H1 (cell line): ENCODE measurements around the gene YARS1. TPM values are rescaled to one million over a fixed set of nuclear protein-coding genes. Genes with fewer than 3 reads are reported as not detected.

Experiments
- CTCF ChIA-PET: fragments of 300-600 bp; sonication (Branson Sonifier 250); formaldehyde crosslinking; loops from one replicate; lab custom pipeline; 2021; ENCODE audit not compliant: partially characterized antibody; lab: Charles Lee
- POLR2A ChIA-PET: fragments of 300-600 bp; sonication (Branson Sonifier 250); formaldehyde crosslinking; loops from one replicate; lab custom pipeline; 2021; ENCODE audit warnings: inconsistent platforms; ENCODE audit not compliant: partially characterized antibody; lab: Charles Lee
- DNase-seq, 2 experiments: peaks; one replicate each; pipeline versions ENCODE4 v3.0.0 to v3.0.0-alpha.2; 2010 to 2022; ENCODE audit warnings: low spot score in 2 of 2, low read depth in 1 of 2, mixed read lengths in 1 of 2
- FAIRE-seq: peaks from 2 replicates; lab custom pipeline; 2011; peaks lifted over from hg19 to GRCh38; lab: Jason Lieb, UNC
- H2AFZ ChIP-seq: 2 replicates; pipeline ENCODE4 v1.8.1; 2012; ENCODE audit warnings: low read length, inconsistent platforms
- H2AK5ac ChIP-seq: 2 replicates; pipeline ENCODE4 v1.6.1; 2013; ENCODE audit warnings: low read depth, low read length
- H2BK120ac ChIP-seq: replicated peaks from 2 replicates; pipeline ENCODE3; 2013; ENCODE audit warnings: low read depth, low read length, inconsistent platforms
- H2BK12ac ChIP-seq: 2 replicates; pipeline ENCODE4 v1.6.1; 2013; ENCODE audit warnings: low read depth, low read length
- H2BK15ac ChIP-seq: 2 replicates; pipeline ENCODE4 v1.6.1; 2013; ENCODE audit warnings: low read length
- H2BK20ac ChIP-seq: 2 replicates; pipeline ENCODE4 v1.6.1; 2013; ENCODE audit warnings: low read length
- H2BK5ac ChIP-seq: 2 replicates; pipeline ENCODE4 v1.6.1; 2013; ENCODE audit warnings: low read depth, low read length
- H3K14ac ChIP-seq: 2 replicates; pipeline ENCODE4 v1.6.1; 2013; ENCODE audit warnings: inconsistent platforms; ENCODE audit not compliant: insufficient read length
- H3K18ac ChIP-seq: 2 replicates; pipeline ENCODE4 v1.6.1; 2013; ENCODE audit warnings: low read length; ENCODE audit errors: extremely low read depth
- H3K23ac ChIP-seq: 2 replicates; pipeline ENCODE4 v1.6.1; 2013; ENCODE audit warnings: inconsistent platforms; ENCODE audit not compliant: insufficient read length
- H3K23me2 ChIP-seq: 2 replicates; pipeline ENCODE4 v1.6.1; 2013; ENCODE audit warnings: low read depth, low read length
- H3K27ac ChIP-seq: 2 replicates; pipeline ENCODE4 v1.6.1; 2011; ENCODE audit warnings: low read depth, low read length, inconsistent platforms
- H3K27me3 ChIP-seq, 4 experiments: replicated peaks in 1 of 4; 1 replicate in 1 of 4; 2 replicates in 3 of 4; pipeline versions ENCODE4 v1.6.1 to v1.8.1; 2011 to 2013; ENCODE audit warnings: low read length in 3 of 4, mild to moderate bottlenecking in 3 of 4, inconsistent platforms in 2 of 4, mixed read lengths in 2 of 4, moderate library complexity in 1 of 4; ENCODE audit not compliant: control insufficient read depth in 3 of 4, insufficient read depth in 3 of 4; ENCODE audit errors: extremely low read depth in 1 of 4
- H3K36me3 ChIP-seq, 4 experiments: 2 replicates each; pipeline versions ENCODE4 v1.6.1 to v1.8.1; 2011 to 2013; ENCODE audit warnings: mild to moderate bottlenecking in 4 of 4, low read length in 3 of 4, moderate library complexity in 2 of 4, control low read depth in 1 of 4, inconsistent platforms in 1 of 4; ENCODE audit not compliant: insufficient read depth in 4 of 4, control insufficient read depth in 2 of 4
- H3K4ac ChIP-seq: replicated peaks from 2 replicates; pipeline ENCODE3; 2013; ENCODE audit warnings: low read length, low read depth, mixed read lengths, inconsistent platforms; ENCODE audit not compliant: insufficient read length
- H3K4me1 ChIP-seq, 4 experiments: replicated peaks in 1 of 4; 1 replicate in 1 of 4; 2 replicates in 3 of 4; pipeline versions ENCODE4 v1.6.1 to v1.8.1; 2011 to 2013; ENCODE audit warnings: low read length in 3 of 4, inconsistent platforms in 2 of 4, mixed read lengths in 1 of 4; ENCODE audit not compliant: insufficient read depth in 4 of 4, control insufficient read depth in 3 of 4
- H3K4me2 ChIP-seq, 2 experiments: 2 replicates each; pipeline versions ENCODE4 v1.6.1 to v1.8.1; 2011 to 2013; ENCODE audit warnings: low read depth in 2 of 2, low read length in 2 of 2, control low read depth in 1 of 2, inconsistent platforms in 1 of 2, mild to moderate bottlenecking in 1 of 2; ENCODE audit not compliant: insufficient read depth in 1 of 2
- H3K4me3 ChIP-seq, 4 experiments: fragments of 200-600, 300-600 bp in 1 of 4; sonication (generic), shearing (Covaris generic), sonication (Bioruptor Twin) in 1 of 4; 2 replicates each; pipeline versions ENCODE4 v1.5.1 to v1.8.1; 2011 to 2016; ENCODE audit warnings: low read length in 4 of 4, low read depth in 3 of 4, control low read depth in 2 of 4, inconsistent platforms in 2 of 4, mild to moderate bottlenecking in 2 of 4, mixed read lengths in 1 of 4, moderate library complexity in 1 of 4; ENCODE audit not compliant: insufficient read depth in 2 of 4; ENCODE audit errors: extremely low read depth in 1 of 4
- H3K56ac ChIP-seq: replicated peaks from 2 replicates; pipeline ENCODE3; 2013; ENCODE audit warnings: low read depth, mild to moderate bottlenecking, mixed read lengths, low read length, inconsistent platforms; ENCODE audit not compliant: insufficient read length
- H3K79me1 ChIP-seq: 2 replicates; pipeline ENCODE4 v1.6.1; 2013; ENCODE audit warnings: low read depth, low read length, control low read depth
- H3K79me2 ChIP-seq, 2 experiments: 2 replicates each; pipeline versions ENCODE4 v1.6.1 to v1.8.1; 2012 to 2013; ENCODE audit warnings: low read length in 2 of 2, mild to moderate bottlenecking in 2 of 2, inconsistent platforms in 1 of 2; ENCODE audit not compliant: insufficient read depth in 2 of 2, control insufficient read depth in 1 of 2
- H3K9ac ChIP-seq, 4 experiments: replicated peaks in 1 of 4; 1 replicate in 1 of 4; 2 replicates in 3 of 4; pipeline versions ENCODE4 v1.6.1 to v1.8.1; 2011 to 2013; ENCODE audit warnings: low read depth in 3 of 4, low read length in 3 of 4, control low read depth in 2 of 4, mild to moderate bottlenecking in 2 of 4, moderate library complexity in 2 of 4, inconsistent platforms in 1 of 4; ENCODE audit errors: extremely low read depth in 1 of 4
- H3K9me3 ChIP-seq, 2 experiments: 2 replicates each; pipeline versions ENCODE4 v1.6.1 to v1.8.1; 2012 to 2013; ENCODE audit warnings: mild to moderate bottlenecking in 2 of 2, moderate library complexity in 2 of 2, control low read depth in 1 of 2, inconsistent platforms in 1 of 2, low read depth in 1 of 2, low read length in 1 of 2, mixed read lengths in 1 of 2; ENCODE audit not compliant: insufficient read depth in 2 of 2
- H4K20me1 ChIP-seq, 2 experiments: replicated peaks in 1 of 2; 2 replicates each; pipeline versions ENCODE3 to v1.8.1; 2011 to 2013; ENCODE audit warnings: inconsistent platforms in 2 of 2, low read length in 2 of 2, mild to moderate bottlenecking in 1 of 2; ENCODE audit not compliant: insufficient read depth in 2 of 2, control insufficient read depth in 1 of 2
- H4K5ac ChIP-seq: 2 replicates; pipeline ENCODE4 v1.6.1; 2013; ENCODE audit warnings: low read length, low read depth, mixed read lengths, inconsistent platforms; ENCODE audit not compliant: insufficient read length
- H4K8ac ChIP-seq: 2 replicates; pipeline ENCODE4 v1.8.0; 2013; ENCODE audit warnings: mild to moderate bottlenecking, moderate library complexity, low read length, inconsistent platforms; ENCODE audit not compliant: insufficient read depth; ENCODE audit errors: extremely low read depth
- H4K91ac ChIP-seq: replicated peaks from 2 replicates; pipeline ENCODE3; 2013; ENCODE audit warnings: low read length, mixed read lengths, inconsistent platforms; ENCODE audit not compliant: insufficient read length
- CEBPB ChIP-seq: IDR thresholded peaks from 2 replicates; pipeline ENCODE4 v1.6.1; 2012; ENCODE audit warnings: low read depth, low read length
- EZH2 ChIP-seq: fragments of 200-600 bp; sonication (generic); IDR thresholded peaks from 2 replicates; pipeline ENCODE4 v1.7.1; 2012; ENCODE audit warnings: low read depth, mild to moderate bottlenecking, moderate library complexity, low read length, inconsistent platforms; ENCODE audit not compliant: severe bottlenecking
- PHF8 ChIP-seq: fragments of 200-600 bp; sonication (generic); conservative IDR thresholded peaks from 2 replicates; pipeline ENCODE4 v1.7.1; 2012; ENCODE audit warnings: low read depth, mild to moderate bottlenecking, inconsistent platforms, low read length, moderate library complexity
- RXRA ChIP-seq: IDR thresholded peaks from 2 replicates; pipeline ENCODE4 v1.6.1; 2011; ENCODE audit warnings: low read depth, mild to moderate bottlenecking, low read length, moderate library complexity; ENCODE audit not compliant: insufficient read depth
- SUZ12 ChIP-seq: fragments of 200-600 bp; sonication (generic); IDR thresholded peaks from 2 replicates; pipeline ENCODE4 v1.6.1; 2012; ENCODE audit warnings: mild to moderate bottlenecking, inconsistent platforms, low read length, moderate library complexity, mixed read lengths
- TAF7 ChIP-seq: optimal IDR thresholded peaks from 2 replicates; pipeline ENCODE3; 2011; ENCODE audit warnings: low read depth, mild to moderate bottlenecking, inconsistent platforms, low read length, moderate library complexity, borderline replicate concordance
- TEAD4 ChIP-seq: IDR thresholded peaks from 2 replicates; pipeline ENCODE4 v1.6.1; 2012; ENCODE audit warnings: low read depth, low read length, inconsistent platforms, mixed read lengths
- WGBS, 2 experiments: shearing (Covaris generic) in 1 of 2; methylation state at CpG; one replicate each; pipeline versions ENCODE4 v1.1.6 to v1.1.7; 2013 to 2015; ENCODE audit warnings: low lambda C conversion rate in 2 of 2, mixed read lengths in 2 of 2, inconsistent platforms in 1 of 2, low coverage in 1 of 2, missing lambda C conversion rate in 1 of 2; ENCODE audit not compliant: insufficient replicate concordance in 2 of 2, insufficient coverage in 1 of 2, insufficient read length in 1 of 2; ENCODE audit errors: extremely low coverage in 1 of 2, missing lambda C conversion rate in 1 of 2; 5-methylcytosine and 5-hydroxymethylcytosine counted together
- polyA plus RNA-seq, 7 experiments: library from polyadenylated mRNA; depleted of rRNA in 3 of 7; stranded (reverse) in 5 of 7; unstranded in 2 of 7; fragments of >200 nt in 5 of 7; fragments of 200-250 nt in 2 of 7; gene quantifications; 1 replicate in 5 of 7; 2 replicates in 1 of 7; 4 replicates in 1 of 7; pipeline versions ENCODE4 v1.2.1 to v1.2.3, GENCODE V29; 2011 to 2013; ENCODE audit warnings: missing spikeins in 2 of 7, mixed read lengths in 2 of 7
- total RNA-seq: library from RNA; stranded (reverse); fragmentation: NEBNext Ultra II Directional; extraction: Animal tissue kit (Norgen Biotek cat#: 25700); gene quantifications from 2 replicates; pipeline ENCODE4 v1.2.1, GENCODE V29; 2021

The YARS1 gene
- total and polyA plus RNA-seq, 2 of the 8 experiments (the other 6 are each of a cell fraction or from before 2014, with no cell fraction given), result 47.1 to 226 TPM

DNA sequence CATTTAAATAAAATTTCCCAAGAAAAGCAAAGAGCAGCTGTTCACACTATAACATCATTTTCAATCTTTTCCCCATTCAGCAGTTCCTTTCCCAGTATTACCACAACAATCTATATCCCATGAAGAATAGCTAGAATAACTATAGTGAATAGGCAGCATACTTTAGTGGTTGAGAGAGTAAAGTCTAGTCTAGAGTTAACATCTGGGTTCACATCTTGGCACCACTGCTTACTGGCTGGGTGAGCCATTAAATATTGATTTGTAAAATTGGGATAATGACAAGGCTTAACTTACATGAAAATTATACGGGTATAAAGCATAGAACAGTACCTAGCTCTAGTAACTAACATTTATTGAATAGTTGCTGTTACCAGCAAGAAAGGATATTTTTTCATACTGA lies 14.7 kb upstream of the YARS1 start:
- Histone ChIP-seq H2BK20ac (no peak overlapping the region), H3K27me3 (no peaks in the 10 kb centered on the region), H3K4ac (no peak overlapping the region), H3K4me2 (no peak overlapping the region), H3K18ac (no peak overlapping the region), H3K9me3 (no peaks in the 10 kb centered on the region), H3K56ac (no peak overlapping the region), H4K91ac (no peak overlapping the region), H3K14ac (no peak overlapping the region), H3K27ac (no peak overlapping the region), H3K79me2 (no peaks in the 10 kb centered on the region), H3K23me2 (no peaks in the 10 kb centered on the region), H3K36me3 (peaks cover 7 to 75% (median 48%) of the 10 kb centered on the region in 4 experiments; a peak in 7 of 8 replicates), H4K8ac (no peak overlapping the region), H3K4me3 (no peak overlapping the region), H2BK5ac (no peak overlapping the region), H2BK120ac (no peak overlapping the region), H3K79me1 (no peaks in the 10 kb centered on the region), H2AFZ (no peak overlapping the region), H3K9ac (no peak overlapping the region), H4K5ac (no peak overlapping the region), H2BK15ac (no peak overlapping the region), H2AK5ac (no peak overlapping the region), H3K23ac (no peak overlapping the region), H3K4me1 (no peaks in the 10 kb centered on the region), H2BK12ac (no peak overlapping the region), H4K20me1 (no peaks in the 10 kb centered on the region)
- 94% methylated on average over 1 of the region's 1 CpG; no CpG with 5 or more reads in 1 of the 2 experiments for WGBS, 2 experiments
- CTCF ChIA-PET, result interaction anchor here (0.8 to 0.9 kb wide), 2 partner anchors 9 to 55 kb away, joined by 3 to 4 read pairs; partner anchors contain the start of gene HPCA
- FAIRE-seq, result no peak
- POLR2A ChIA-PET, result interaction anchor here (0.5 to 1.3 kb wide), 5 partner anchors 16 to 313 kb away, joined by 3 to 4 read pairs (median 3); no protein-coding TSS in a partner anchor
- no peak for TF ChIP-seq PHF8
- no peak for TF ChIP-seq RXRA
- TF ChIP-seq EZH2, result no peak
- TF ChIP-seq CEBPB, result no peak
- TF ChIP-seq TEAD4, result no peak
- TF ChIP-seq SUZ12, result no peak
- no peak for TF ChIP-seq TAF7
- no peak for DNase-seq
